Gastroesophageal sphincter (tissue), 3 donors: ENCODE results near the gene SAMD14.

Source experiments
- EP300 ChIP-seq: sonication (generic); formaldehyde crosslinking; IDR thresholded peaks from one replicate; pipeline ENCODE4 v1.6.1; 2017; ENCODE audit warnings: antibody characterized with exemption, mild to moderate bottlenecking
- POLR2A ChIP-seq, 2 donors: fragments of 450-650 bp; IDR thresholded peaks; one replicate each; pipeline ENCODE4 v1.6.1; 2017; ENCODE audit warnings: antibody characterized with exemption in 2 of 2, mild to moderate bottlenecking in 2 of 2, moderate library complexity in 1 of 2
- POLR2AphosphoS5 ChIP-seq: sonication (generic); formaldehyde crosslinking; IDR thresholded peaks from one replicate; pipeline ENCODE4 v1.6.1; 2017; ENCODE audit warnings: antibody characterized with exemption
- TF ChIP-seq, protein P1 (sequence below), 4 experiments: fragments of 200-600 bp in 2 of 4; fragments of 450-650 bp in 2 of 4; sonication (generic) in 1 of 4; IDR thresholded peaks; one replicate each; pipeline ENCODE4 v1.5.1; 2017 to 2019; ENCODE audit warnings: antibody characterized with exemption in 4 of 4, mild to moderate bottlenecking in 2 of 4, moderate library complexity in 2 of 4

DNA sequence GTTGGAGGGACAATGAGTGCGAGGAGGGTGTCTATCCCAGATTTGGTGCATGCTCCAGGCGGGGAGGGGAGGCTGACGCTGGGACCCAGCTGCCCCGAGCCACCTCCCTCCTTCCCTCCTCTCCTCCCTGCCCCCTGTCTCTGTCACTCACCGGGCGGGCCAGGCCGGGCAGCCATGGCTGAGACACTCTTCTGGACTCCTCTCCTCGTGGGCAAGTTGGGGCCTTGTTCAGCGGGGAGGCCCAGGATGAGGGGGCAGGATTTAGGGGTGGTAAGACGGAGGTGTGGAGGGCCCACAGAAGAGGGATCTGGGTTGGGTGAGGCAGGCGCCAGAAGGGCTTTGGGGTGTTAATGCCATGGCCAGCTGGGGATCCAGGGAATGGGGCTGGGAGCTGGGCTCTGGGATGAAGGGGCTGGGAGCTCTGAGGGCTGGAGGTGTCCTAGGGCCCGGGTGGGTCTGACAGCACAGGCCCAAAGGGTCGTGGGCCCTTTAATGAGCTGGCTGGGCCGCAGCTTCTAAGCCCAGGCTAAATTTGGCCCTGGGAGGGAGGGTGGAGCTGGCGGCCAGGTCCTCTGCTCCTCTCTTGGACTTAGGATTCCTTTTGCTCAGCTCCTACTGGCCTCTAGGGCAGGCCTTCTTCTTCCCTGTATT lies 36.0 kb upstream of the SAMD14 start, which contains the start of gene SGCA:
- TF ChIP-seq POLR2AphosphoS5 (peak; percentile 15), POLR2A (IDR thresholded peaks at IDR 0.05) (peak in 1 of 2 donors; percentile 15), EP300 (no peak)
- TF ChIP-seq, protein P1, sequence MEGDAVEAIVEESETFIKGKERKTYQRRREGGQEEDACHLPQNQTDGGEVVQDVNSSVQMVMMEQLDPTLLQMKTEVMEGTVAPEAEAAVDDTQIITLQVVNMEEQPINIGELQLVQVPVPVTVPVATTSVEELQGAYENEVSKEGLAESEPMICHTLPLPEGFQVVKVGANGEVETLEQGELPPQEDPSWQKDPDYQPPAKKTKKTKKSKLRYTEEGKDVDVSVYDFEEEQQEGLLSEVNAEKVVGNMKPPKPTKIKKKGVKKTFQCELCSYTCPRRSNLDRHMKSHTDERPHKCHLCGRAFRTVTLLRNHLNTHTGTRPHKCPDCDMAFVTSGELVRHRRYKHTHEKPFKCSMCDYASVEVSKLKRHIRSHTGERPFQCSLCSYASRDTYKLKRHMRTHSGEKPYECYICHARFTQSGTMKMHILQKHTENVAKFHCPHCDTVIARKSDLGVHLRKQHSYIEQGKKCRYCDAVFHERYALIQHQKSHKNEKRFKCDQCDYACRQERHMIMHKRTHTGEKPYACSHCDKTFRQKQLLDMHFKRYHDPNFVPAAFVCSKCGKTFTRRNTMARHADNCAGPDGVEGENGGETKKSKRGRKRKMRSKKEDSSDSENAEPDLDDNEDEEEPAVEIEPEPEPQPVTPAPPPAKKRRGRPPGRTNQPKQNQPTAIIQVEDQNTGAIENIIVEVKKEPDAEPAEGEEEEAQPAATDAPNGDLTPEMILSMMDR (IDR thresholded peaks at IDR 0.05) = peak in 2 of 4 experiments; percentile 23 to 40
